22Rv1 (cell line): ENCODE data around the gene IRF4.

Experiments used
- H3K27ac ChIP-seq: fragments of 450-650 bp; 2 replicates; pipeline ENCODE4 v1.5.1; 2017
- ZFX ChIP-seq: fragments of 450-650 bp; IDR thresholded peaks from 2 replicates; pipeline ENCODE4 v1.6.1; 2017; ENCODE audit warnings: antibody characterized with exemption, borderline replicate concordance
- TF ChIP-seq, protein P1 (sequence below): fragments of 450-650 bp; IDR thresholded peaks from 2 replicates; pipeline ENCODE4 v1.5.1; 2017; ENCODE audit warnings: mild to moderate bottlenecking

Gene IRF4

DNA sequence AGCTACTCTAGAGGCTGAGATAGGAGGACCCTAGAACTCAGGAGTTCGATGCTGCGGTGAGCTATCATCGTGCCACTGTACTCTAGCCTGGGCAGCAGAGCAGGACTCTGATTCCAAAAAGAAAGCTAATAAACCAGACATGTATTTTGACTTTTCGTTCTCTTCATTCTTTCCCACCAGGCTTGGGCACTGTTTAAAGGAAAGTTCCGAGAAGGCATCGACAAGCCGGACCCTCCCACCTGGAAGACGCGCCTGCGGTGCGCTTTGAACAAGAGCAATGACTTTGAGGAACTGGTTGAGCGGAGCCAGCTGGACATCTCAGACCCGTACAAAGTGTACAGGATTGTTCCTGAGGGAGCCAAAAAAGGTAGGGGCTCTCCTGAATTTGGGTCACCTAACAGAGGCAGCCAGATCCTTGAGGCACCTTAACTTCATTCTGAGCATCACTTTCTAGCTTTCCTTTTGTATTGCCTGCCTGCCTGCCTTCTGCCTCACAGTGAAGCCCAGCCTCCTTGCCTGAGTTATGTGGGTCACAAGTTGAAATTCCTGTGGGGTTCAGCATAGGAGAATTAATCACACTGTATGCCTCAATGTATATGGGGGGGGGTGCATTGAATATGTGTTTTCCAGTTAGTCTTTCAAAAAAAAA is 3.2 kb downstream of the IRF4 start:
- H3K27ac ChIP-seq: no peak overlapping the region
- no peak for TF ChIP-seq ZFX
- TF ChIP-seq, protein P1, sequence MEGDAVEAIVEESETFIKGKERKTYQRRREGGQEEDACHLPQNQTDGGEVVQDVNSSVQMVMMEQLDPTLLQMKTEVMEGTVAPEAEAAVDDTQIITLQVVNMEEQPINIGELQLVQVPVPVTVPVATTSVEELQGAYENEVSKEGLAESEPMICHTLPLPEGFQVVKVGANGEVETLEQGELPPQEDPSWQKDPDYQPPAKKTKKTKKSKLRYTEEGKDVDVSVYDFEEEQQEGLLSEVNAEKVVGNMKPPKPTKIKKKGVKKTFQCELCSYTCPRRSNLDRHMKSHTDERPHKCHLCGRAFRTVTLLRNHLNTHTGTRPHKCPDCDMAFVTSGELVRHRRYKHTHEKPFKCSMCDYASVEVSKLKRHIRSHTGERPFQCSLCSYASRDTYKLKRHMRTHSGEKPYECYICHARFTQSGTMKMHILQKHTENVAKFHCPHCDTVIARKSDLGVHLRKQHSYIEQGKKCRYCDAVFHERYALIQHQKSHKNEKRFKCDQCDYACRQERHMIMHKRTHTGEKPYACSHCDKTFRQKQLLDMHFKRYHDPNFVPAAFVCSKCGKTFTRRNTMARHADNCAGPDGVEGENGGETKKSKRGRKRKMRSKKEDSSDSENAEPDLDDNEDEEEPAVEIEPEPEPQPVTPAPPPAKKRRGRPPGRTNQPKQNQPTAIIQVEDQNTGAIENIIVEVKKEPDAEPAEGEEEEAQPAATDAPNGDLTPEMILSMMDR: no peak

DNA sequence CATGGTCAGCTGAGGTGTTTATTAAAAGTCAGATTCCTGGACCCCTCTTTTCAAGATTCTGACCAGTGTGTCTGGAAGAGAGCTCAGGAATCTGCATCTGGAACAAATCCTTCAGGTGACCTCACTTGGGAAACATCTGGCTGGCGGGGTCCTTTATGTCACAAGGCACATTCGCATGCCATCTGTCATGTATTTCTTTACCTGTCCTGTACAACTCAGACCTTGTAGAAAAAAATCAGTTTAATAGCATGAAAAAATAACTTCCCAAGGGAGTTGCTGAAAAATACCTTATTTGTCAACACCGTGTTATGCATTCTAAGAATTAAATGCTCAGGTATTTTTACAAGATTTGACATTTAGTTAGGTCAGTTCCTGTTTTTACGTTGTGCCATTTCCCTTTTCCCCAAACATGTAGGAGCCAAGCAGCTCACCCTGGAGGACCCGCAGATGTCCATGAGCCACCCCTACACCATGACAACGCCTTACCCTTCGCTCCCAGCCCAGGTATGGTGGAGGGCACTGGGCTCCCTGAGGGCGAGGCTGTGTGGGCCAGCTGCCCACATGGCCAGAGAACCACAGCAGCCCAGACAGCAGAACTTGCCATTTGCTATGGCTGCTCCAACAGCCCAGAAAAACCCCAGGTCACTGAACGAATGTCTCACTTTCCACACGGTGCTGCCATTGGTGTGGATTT is 4.0 kb downstream of the IRF4 start:
- H3K27ac ChIP-seq: no peak overlapping the region

DNA sequence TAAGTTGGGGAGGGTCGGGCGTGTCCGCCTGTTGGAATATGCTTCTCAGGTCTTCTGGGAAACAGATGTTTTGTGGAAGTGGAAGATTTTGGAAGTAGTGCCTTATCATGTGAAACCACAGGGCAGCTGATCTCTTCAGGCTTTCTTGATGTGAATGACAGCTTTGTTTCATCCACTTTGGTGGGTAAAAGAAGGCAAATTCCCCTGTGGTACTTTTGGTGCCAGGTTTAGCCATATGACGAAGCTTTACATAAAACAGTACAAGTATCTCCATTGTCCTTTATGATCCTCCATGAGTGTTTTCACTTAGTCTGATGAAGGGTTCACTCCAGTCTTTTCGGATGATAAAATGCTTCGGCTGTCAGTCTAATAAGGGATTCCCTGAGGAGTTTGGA is 4.6 kb downstream of the IRF4 start:
- TF ChIP-seq, protein P1: no peak
- TF ChIP-seq ZFX: no peak
- no peak overlapping the region for H3K27ac ChIP-seq

More for the DNA sequence above, 4.0 kb downstream of the IRF4 start:
- no peak for TF ChIP-seq ZFX
- TF ChIP-seq, protein P1: no peak

DNA sequence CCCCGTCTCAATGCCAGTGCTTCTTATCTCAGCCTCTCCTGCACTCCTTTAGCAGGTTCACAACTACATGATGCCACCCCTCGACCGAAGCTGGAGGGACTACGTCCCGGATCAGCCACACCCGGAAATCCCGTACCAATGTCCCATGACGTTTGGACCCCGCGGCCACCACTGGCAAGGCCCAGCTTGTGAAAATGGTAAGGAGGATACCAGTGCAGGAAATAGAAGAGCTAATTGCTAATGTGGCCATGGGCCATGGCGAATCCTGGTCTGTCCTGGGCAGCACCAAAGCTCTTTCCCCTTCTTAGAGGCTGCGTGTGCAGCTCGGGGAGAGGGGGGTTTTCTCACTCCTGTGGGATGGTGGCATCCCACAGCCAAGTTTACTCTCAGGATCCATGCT is 5.5 kb downstream of the IRF4 start:
- TF ChIP-seq, protein P1: no peak
- no peak for TF ChIP-seq ZFX
- H3K27ac ChIP-seq: no peak overlapping the region

DNA sequence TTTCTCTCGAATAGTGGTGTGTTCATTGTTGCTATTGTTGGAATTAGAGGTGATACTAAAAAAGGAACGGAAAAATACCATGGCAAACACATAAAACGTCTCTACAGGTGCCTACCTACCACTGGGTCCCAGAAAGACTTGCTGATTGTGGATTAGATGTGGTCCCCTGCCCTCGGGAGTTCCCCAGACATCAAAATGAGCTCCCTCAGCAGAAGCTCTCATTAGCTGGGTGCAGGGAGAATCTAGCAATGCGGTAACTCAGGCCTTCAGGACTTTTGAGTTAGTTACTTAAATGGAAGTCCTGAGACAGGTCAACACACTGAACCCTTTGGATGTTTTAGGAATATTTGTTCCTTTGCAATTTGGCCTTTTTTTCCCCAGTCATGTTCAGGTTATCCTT is 6.1 kb downstream of the IRF4 start:
- TF ChIP-seq ZFX: no peak
- H3K27ac ChIP-seq: no peak overlapping the region

DNA sequence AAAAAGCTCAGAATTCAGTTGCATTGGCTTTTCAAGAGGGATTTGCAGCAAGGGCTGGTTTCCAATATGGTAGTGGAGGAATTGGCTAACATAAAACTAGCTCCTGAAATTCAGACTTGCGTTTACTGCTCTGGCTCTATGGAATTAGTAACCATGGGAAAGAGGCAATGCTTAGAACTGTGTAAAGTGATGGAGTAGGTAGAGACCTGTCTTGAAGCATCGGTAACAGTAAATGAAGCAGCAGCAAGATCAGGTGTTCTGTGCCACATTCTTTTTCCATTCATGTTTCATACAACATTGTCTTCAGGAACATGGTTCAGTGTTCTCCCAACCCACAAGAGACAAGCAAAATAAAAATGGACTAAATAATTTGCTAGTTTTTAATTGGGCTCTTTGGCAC is 6.5 kb downstream of the IRF4 start:
- TF ChIP-seq ZFX: no peak
- TF ChIP-seq, protein P1: no peak
- no peak overlapping the region for H3K27ac ChIP-seq

DNA sequence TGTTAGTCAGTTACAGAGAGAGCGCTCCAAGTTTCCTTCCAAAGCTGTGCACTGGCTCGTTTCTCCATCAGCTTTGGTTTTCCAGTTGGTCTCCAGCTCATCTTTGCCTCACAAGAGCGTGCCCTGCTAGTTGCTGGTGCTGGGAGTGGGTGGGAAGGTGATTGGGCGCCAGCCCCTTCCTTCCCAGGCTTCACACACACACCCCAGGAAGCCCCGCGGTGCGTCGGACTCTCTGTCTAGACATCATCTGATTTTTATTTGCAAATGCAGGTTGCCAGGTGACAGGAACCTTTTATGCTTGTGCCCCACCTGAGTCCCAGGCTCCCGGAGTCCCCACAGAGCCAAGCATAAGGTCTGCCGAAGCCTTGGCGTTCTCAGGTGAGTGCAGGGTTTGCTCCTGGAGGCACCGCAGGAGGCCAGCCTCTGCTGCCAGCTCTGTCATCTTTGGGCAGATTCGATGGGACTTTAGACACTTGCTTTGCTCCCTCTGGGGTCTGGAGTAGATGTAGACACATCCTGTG is 7.1 kb downstream of the IRF4 start:
- no peak overlapping the region for H3K27ac ChIP-seq
- TF ChIP-seq ZFX: no peak
- TF ChIP-seq, protein P1: no peak
